Muscle layer of duodenum (tissue), 2 donors: ENCODE results near the gene PARVG.

Experiments used
- H3K27ac ChIP-seq: one replicate; pipeline ENCODE4 v1.7.0; 2013; ENCODE audit warnings: mild to moderate bottlenecking, low read length
- H3K27me3 ChIP-seq: one replicate; pipeline ENCODE4 v1.7.0; 2013; ENCODE audit warnings: low read depth, mild to moderate bottlenecking, control low read depth, low read length
- H3K36me3 ChIP-seq, 2 donors: one replicate each; pipeline ENCODE4 v1.7.0; 2013; ENCODE audit warnings: low read length in 2 of 2, control low read depth in 1 of 2, mild to moderate bottlenecking in 1 of 2; ENCODE audit not compliant: insufficient read depth in 2 of 2, control insufficient read depth in 1 of 2
- H3K4me1 ChIP-seq, 2 donors: one replicate each; pipeline ENCODE4 v1.7.0; 2013; ENCODE audit warnings: low read length in 2 of 2, mild to moderate bottlenecking in 2 of 2, control low read depth in 1 of 2, moderate library complexity in 1 of 2; ENCODE audit not compliant: insufficient read depth in 2 of 2, control insufficient read depth in 1 of 2
- H3K4me3 ChIP-seq, 2 donors: one replicate each; pipeline ENCODE4 v1.7.0; 2013; ENCODE audit warnings: low read length in 2 of 2, low read depth in 1 of 2, mild to moderate bottlenecking in 1 of 2
- H3K9me3 ChIP-seq, 2 donors: one replicate each; pipeline ENCODE4 v1.7.0; 2013; ENCODE audit warnings: low read length in 2 of 2, control low read depth in 1 of 2, mild to moderate bottlenecking in 1 of 2; ENCODE audit not compliant: control insufficient read depth in 1 of 2
- donor health status: healthy.

The PARVG gene

DNA sequence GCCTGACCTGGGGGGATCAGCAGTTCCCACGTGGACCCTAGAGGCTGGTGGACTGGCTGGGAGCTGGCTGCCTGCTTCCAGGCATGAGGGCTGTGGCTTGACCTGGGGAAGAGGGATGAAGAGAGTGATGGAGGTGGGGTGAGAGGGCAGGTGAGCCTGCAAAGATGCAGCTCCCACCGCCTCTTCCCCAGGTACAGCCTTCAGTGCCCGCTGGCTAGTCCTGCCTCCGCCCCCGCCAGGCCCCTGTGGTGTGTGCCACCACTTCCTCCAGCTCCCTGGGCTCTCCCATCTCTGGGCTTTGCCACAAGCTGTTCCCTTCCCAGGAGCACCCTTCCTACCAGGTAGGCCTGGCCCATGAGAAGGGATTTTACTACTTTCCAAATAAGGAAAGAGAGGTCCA is 19.1 kb downstream of the PARVG start:
- Histone ChIP-seq H3K27ac (no peak overlapping the region), H3K9me3 (no peaks in the 10 kb centered on the region), H3K4me1 (peaks cover 0 to 8% of the 10 kb centered on the region in 2 donors), H3K4me3 (no peak overlapping the region), H3K27me3 (no peaks in the 10 kb centered on the region), H3K36me3 (no peaks in the 10 kb centered on the region)

- Histone ChIP-seq H3K27me3 (no peaks in the 10 kb centered on the region), H3K4me3 (no peak overlapping the region), H3K4me1 (peaks cover 0 to 8% of the 10 kb centered on the region in 2 donors), H3K27ac (no peak overlapping the region), H3K9me3 (no peaks in the 10 kb centered on the region), H3K36me3 (no peaks in the 10 kb centered on the region)
Observed at GRCh38 chr22:44200451-44200850, 19.7 kb downstream of the PARVG start.

DNA sequence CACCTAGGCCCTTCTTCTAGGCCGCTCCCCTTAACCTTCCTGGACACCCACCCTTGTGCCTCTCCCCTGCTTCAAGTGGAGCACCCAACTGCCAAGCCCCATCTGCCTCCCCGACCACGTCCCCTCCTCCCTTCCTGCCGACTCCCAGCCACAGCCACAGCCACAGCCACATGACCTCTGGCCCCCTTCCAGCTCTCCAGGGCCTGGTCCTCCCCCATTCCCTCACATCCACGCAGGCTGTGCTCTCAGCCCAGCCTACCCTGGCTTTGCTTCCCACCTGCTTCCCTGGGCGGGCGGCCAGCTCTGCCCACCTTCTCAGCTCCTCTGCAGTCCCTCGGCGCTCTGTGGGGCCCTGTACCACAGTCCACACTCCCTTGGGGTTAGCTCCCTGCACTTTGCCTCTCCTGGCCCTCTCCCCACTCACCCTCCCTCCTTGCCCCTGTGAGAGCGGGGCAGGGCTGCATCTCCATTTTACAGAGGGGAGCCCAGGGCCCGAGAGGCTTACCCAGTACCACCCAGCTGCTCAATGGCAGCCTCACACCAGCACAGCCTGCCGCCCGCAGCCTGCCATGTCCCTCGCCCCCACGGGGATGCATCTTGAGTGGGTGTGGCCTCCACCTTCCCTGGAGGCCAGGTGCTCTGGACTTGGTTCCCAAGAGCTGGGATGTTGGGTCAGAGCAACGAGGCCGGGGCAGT is 20.3 kb downstream of the PARVG start:
- Histone ChIP-seq H3K4me3 (no peak overlapping the region), H3K4me1 (peaks cover 0 to 8% of the 10 kb centered on the region in 2 donors), H3K27me3 (no peaks in the 10 kb centered on the region), H3K36me3 (no peaks in the 10 kb centered on the region), H3K9me3 (no peaks in the 10 kb centered on the region), H3K27ac (no peak overlapping the region)

DNA sequence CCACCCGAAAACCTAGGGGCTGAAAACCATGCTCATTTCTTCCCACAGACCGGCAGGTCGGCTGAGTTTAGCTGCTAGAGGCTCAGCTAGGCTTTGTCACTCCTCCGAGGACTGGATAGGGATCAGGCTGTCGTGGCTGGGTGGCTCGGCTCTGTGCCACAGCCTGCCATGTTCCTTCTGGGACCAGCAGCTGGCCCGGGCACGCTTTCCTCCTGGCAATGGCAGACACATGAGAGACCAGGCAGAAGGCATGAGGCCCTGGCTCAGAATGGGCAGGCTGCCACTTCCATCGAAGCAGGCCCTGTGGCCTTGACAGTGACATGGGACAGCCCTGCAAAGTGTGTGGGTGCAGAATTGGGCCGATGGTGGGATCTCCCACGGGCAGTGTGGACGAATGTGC is 20.9 kb downstream of the PARVG start:
- no peak overlapping the region for H3K27ac ChIP-seq
- H3K27me3 ChIP-seq, result no peaks in the 10 kb centered on the region

DNA sequence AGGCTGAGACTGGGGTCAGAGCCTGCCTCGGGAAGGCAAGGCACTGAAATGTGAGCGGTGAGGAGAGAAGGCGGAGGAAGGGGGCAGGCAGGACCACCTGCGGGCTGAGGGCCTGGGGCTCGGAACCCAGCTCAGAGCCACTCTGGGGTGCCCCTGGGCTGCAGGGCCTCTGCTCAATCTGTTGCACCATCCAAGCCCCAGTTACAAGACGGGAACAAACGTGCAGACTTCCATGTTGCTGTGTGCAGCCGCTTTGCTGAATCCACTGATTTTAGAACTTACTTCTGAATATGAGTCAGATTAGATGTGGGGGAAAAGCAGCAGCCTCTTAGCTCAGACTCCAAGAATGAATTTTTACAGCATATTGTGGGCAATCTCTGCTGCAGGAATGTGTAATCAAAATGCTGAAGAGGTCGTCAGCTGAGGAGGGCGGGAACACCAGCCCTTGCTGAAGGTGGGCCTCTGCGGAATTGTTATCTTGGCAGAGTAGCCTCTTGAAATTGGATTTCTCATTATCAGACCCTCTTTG is 21.6 kb downstream of the PARVG start:
- H3K27ac ChIP-seq, result no peak overlapping the region
- H3K4me1 ChIP-seq, result no peaks in the 10 kb centered on the region
- H3K27me3 ChIP-seq, result no peaks in the 10 kb centered on the region

More for the DNA sequence above, 20.9 kb downstream of the PARVG start:
- Histone ChIP-seq H3K4me1 (peaks cover 0 to 1% of the 10 kb centered on the region in 2 donors), H3K9me3 (no peaks in the 10 kb centered on the region), H3K4me3 (no peak overlapping the region), H3K36me3 (no peaks in the 10 kb centered on the region)

GRCh38 chr22:44203203-44203602 is 22.5 kb downstream of the PARVG start:
- Histone ChIP-seq H3K4me1 (no peaks in the 10 kb centered on the region), H3K36me3 (no peaks in the 10 kb centered on the region), H3K27ac (no peak overlapping the region), H3K4me3 (no peak overlapping the region), H3K9me3 (no peaks in the 10 kb centered on the region), H3K27me3 (no peaks in the 10 kb centered on the region)

More for the DNA sequence above, 21.6 kb downstream of the PARVG start:
- Histone ChIP-seq H3K4me3 (no peak overlapping the region), H3K9me3 (no peaks in the 10 kb centered on the region), H3K36me3 (no peaks in the 10 kb centered on the region)

GRCh38 chr22:44204739-44205515 is 24.2 kb downstream of the PARVG start:
- no peak overlapping the region for H3K27ac ChIP-seq
- H3K4me3 ChIP-seq, result no peak overlapping the region
- no peaks in the 10 kb centered on the region for H3K27me3 ChIP-seq
- no peaks in the 10 kb centered on the region for H3K9me3 ChIP-seq
- no peaks in the 10 kb centered on the region for H3K4me1 ChIP-seq
- no peaks in the 10 kb centered on the region for H3K36me3 ChIP-seq

DNA sequence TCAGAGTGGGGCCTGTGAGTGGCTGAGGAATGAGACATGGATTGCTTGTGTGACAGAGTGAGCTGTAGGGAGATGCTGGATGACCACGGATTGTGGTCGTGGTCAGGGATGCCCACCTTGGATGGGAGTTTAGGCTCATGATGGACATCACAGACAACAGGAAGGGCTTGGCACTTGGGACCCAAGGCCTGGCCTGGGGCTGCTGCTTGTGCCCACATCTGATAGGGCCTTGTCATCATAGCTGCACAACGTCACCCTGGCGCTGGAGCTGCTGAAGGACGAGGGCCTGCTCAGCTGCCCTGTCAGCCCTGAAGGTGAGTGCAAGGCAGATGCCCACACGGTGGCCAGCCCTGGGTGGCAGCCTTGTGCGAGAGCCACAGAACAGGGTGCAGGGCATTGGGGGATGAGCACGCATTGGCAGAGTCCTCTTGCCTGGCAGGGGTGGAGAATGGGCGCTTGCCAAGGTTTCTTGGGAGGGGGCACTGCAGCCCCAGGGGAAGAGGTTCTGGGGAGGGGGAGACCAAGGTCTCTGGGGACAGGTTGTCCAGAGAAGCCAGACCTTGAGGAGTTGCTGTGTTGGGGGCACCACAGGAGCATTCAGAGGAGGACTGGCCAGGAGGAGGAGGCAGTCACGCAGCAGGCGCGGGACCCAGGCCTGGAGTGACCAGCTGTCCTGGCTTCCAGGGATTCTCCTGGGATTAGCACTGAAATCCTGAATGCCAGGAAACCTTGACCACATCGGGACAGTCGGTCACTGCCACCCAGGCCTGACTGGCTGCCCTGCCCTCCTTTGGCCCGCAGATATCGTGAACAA is 25.0 kb downstream of the PARVG start:
- Histone ChIP-seq H3K36me3 (no peaks in the 10 kb centered on the region), H3K9me3 (no peaks in the 10 kb centered on the region), H3K27me3 (no peaks in the 10 kb centered on the region), H3K27ac (no peak overlapping the region), H3K4me3 (no peak overlapping the region), H3K4me1 (no peaks in the 10 kb centered on the region)

DNA sequence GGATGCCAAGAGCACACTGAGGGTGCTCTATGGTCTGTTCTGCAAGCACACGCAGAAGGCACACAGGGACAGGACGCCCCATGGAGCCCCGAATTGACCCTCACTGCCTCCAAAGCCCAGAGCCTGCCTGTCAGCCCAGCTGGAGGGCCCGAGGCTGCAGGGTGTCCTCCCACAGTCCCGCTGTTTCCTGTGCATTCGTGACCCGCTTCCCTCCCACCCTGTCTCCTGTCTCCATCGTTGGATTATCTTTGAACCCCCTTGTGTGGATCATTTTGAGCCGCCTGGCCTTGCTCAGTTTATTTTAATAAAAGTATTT is 25.6 kb downstream of the PARVG start:
- no peak overlapping the region for H3K27ac ChIP-seq
- no peaks in the 10 kb centered on the region for H3K9me3 ChIP-seq
- H3K4me1 ChIP-seq, result no peaks in the 10 kb centered on the region
- no peaks in the 10 kb centered on the region for H3K27me3 ChIP-seq
- no peaks in the 10 kb centered on the region for H3K36me3 ChIP-seq
- H3K4me3 ChIP-seq, result no peak overlapping the region

- no peak overlapping the region for H3K4me3 ChIP-seq
- peaks cover 0 to 3% of the 10 kb centered on the region in 2 donors for H3K4me1 ChIP-seq
- no peaks in the 10 kb centered on the region for H3K9me3 ChIP-seq
- no peak overlapping the region for H3K27ac ChIP-seq
- H3K27me3 ChIP-seq, result no peaks in the 10 kb centered on the region
- H3K36me3 ChIP-seq, result no peaks in the 10 kb centered on the region
Observed at GRCh38 chr22:44206696-44207095, 26.0 kb downstream of the PARVG start.
